OCI-LY1 (cell line): ENCODE measurements around the gene TNS1.

ENCODE experiments used
- EZH2 ChIP-seq: fragments of 200-600 bp; sonication (generic), shearing (Covaris generic); IDR thresholded peaks from 2 replicates; pipeline ENCODE4 v1.8.0; 2017; ENCODE audit warnings: borderline replicate concordance, mixed run types, mild to moderate bottlenecking, antibody characterized with exemption, low read length, moderate library complexity, mixed read lengths
- TF ChIP-seq, protein P1 (sequence below): fragments of 200-600 bp; sonication (generic), shearing (Covaris generic); IDR thresholded peaks from 2 replicates; pipeline ENCODE4 v1.5.1; 2017; ENCODE audit warnings: mild to moderate bottlenecking, antibody characterized with exemption, low read length, moderate library complexity, mixed read lengths

GRCh38 chr2:217942731-217943335 lies 60.0 kb downstream of the TNS1 start:
- TF ChIP-seq, protein P1, sequence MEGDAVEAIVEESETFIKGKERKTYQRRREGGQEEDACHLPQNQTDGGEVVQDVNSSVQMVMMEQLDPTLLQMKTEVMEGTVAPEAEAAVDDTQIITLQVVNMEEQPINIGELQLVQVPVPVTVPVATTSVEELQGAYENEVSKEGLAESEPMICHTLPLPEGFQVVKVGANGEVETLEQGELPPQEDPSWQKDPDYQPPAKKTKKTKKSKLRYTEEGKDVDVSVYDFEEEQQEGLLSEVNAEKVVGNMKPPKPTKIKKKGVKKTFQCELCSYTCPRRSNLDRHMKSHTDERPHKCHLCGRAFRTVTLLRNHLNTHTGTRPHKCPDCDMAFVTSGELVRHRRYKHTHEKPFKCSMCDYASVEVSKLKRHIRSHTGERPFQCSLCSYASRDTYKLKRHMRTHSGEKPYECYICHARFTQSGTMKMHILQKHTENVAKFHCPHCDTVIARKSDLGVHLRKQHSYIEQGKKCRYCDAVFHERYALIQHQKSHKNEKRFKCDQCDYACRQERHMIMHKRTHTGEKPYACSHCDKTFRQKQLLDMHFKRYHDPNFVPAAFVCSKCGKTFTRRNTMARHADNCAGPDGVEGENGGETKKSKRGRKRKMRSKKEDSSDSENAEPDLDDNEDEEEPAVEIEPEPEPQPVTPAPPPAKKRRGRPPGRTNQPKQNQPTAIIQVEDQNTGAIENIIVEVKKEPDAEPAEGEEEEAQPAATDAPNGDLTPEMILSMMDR: no peak
- TF ChIP-seq EZH2: no peak
